Measurements from ENCODE around the gene CD14.
"Not testable (repeated sequence)": the region's sequence is repeated elsewhere in the genome, so short reads cannot be mapped to it uniquely, and the experiment has no call there.

The CD14 gene

DNA sequence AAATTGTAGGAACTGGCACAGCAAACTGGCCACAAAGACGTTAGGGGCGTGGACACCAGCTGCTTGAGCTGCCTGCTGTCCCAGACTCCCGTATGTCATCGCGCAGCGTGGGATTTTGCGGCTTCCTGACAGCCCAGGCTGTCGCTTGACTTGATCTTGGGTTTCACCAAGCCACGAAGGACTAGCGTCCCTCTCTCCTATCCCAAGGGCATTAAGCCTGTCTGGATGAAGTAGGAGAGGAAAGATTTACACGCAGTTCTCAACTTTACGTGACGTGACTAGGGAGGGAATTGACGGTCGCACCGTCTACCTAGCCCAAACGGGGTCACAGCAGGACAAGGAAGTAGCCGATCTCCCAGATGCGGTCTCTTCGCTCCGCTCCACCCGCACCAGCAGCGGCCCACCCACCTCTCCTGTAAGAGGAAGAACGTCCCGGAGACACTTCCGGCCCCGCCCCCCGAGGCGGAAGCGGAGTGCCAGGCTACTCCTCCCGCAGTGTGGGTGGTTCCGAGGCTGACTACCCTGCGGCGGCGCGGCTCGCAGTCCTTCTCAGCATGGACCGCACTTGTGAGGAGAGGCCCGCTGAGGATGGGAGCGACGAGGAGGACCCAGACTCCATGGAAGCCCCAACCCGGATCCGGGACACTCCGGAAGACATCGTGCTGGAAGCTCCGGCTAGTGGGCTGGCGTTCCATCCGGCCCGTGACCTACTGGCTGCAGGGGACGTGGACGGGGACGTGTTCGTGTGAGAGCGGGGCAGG, 31.6 kb upstream of the CD14 start, which contains the start of gene WDR55:
TSS of gene WDR55 (plus strand) at position 546 of the 761 bp plus-strand sequence. CDS start at position 555, 9 bp downstream.
- H3K9me3 ChIP-seq (ENCODE audit: control insufficient read depth, low read length), result no peaks in the 10 kb centered on the region
- peaks cover 52% of the 10 kb centered on the region for H3K36me3 ChIP-seq (ENCODE audit: control insufficient read depth, insufficient read depth, low read length)
- peak within 1 kb of the TSS; percentile 73 for H3K4me3 ChIP-seq (ENCODE audit: insufficient read depth, low read depth, low read length, poor library complexity, severe bottlenecking)
- H3K27ac ChIP-seq (ENCODE audit: insufficient read depth, low read length, poor library complexity, severe bottlenecking), result peak within 1 kb of the TSS; percentile 86
- peaks cover 8% of the 10 kb centered on the region for H3K4me1 ChIP-seq (ENCODE audit: control insufficient read depth, insufficient read depth, low read length, poor library complexity, severe bottlenecking)
- DNase-seq, result peak; percentile 95
- H3K27me3 ChIP-seq (replicated peaks; ENCODE audit: control insufficient read depth, insufficient read depth, low read length, poor library complexity, severe bottlenecking), result no peaks in the 10 kb centered on the region

DNA sequence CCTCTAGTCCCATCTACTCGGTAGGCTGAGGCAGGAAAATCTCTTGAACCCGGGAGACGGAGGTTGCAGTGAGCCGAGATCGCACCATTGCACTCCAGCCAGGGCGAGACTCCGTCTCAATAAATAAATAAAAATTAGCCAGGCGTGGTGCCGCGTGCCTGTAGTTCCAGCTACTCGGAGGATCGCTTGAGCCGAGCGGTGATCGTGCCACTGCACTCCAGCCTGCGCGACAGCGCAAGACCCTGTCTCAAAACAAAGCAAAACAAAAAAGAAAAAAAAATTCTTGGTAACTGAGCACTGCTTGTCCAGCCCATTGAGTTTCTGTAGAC, 31.0 kb upstream of the CD14 start:
- H3K4me3 ChIP-seq (ENCODE audit: insufficient read depth, low read depth, low read length, poor library complexity, severe bottlenecking), result peak overlapping the region; percentile 73
- no peaks in the 10 kb centered on the region for H3K9me3 ChIP-seq (ENCODE audit: control insufficient read depth, low read length)
- peaks cover 52% of the 10 kb centered on the region for H3K36me3 ChIP-seq (ENCODE audit: control insufficient read depth, insufficient read depth, low read length)
- H3K4me1 ChIP-seq (ENCODE audit: control insufficient read depth, insufficient read depth, low read length, poor library complexity, severe bottlenecking), result peaks cover 8% of the 10 kb centered on the region
- peak overlapping the region; percentile 86 for H3K27ac ChIP-seq (ENCODE audit: insufficient read depth, low read length, poor library complexity, severe bottlenecking)
- DNase-seq, result no peak
- no peaks in the 10 kb centered on the region for H3K27me3 ChIP-seq (replicated peaks; ENCODE audit: control insufficient read depth, insufficient read depth, low read length, poor library complexity, severe bottlenecking)

DNA sequence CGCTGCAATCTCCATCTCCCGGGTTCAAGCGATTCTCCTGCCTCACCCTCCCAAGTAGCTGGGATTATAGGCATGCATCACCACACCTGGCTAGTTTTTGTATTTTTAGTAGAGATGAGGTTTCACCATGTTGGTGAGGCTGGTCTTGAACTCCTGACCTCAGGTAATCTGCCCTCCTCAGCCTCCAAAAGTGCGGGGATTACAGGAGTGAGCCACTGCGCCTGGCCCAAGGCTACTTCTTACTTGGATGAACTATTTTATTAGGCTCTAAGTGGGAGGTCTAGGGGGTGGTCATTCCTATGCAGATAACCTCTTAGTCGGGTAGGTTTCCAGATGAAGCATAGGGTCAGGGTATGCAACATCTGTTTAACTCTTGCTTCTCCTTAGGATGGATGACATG, 27.4 kb upstream of the CD14 start:
- DNase-seq, result not testable (repeated sequence)
- peaks cover 74% of the 10 kb centered on the region for H3K36me3 ChIP-seq (ENCODE audit: control insufficient read depth, insufficient read depth, low read length)

DNA sequence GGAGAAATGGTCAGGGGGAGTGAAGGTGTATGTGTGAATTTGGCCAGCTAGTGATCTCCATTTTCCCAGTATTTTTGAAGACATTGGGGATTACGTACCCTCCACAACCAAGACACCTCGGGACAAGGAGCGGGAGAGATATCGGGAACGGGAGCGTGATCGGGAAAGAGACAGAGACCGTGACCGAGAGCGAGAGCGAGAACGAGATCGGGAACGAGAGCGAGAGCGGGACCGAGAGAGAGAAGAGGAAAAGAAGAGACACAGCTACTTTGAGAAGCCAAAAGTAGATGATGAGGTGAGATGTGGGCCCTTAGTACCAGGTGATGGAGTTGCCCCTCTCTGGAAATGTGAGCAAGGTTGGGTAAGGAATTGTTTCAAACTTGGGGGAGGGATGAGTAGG, 25.9 kb upstream of the CD14 start:
- H3K4me1 ChIP-seq (ENCODE audit: control insufficient read depth, insufficient read depth, low read length, poor library complexity, severe bottlenecking), result no peaks in the 10 kb centered on the region
- no peak overlapping the region for H3K4me3 ChIP-seq (ENCODE audit: insufficient read depth, low read depth, low read length, poor library complexity, severe bottlenecking)
- no peak overlapping the region for H3K27ac ChIP-seq (ENCODE audit: insufficient read depth, low read length, poor library complexity, severe bottlenecking)
- peaks cover 89% of the 10 kb centered on the region for H3K36me3 ChIP-seq (ENCODE audit: control insufficient read depth, insufficient read depth, low read length)
- no peaks in the 10 kb centered on the region for H3K9me3 ChIP-seq (ENCODE audit: control insufficient read depth, low read length)
- H3K27me3 ChIP-seq (replicated peaks; ENCODE audit: control insufficient read depth, insufficient read depth, low read length, poor library complexity, severe bottlenecking), result no peaks in the 10 kb centered on the region
- DNase-seq, result no peak

More for the DNA sequence above, 27.4 kb upstream of the CD14 start:
- H3K27me3 ChIP-seq (replicated peaks; ENCODE audit: control insufficient read depth, insufficient read depth, low read length, poor library complexity, severe bottlenecking); H3K27ac ChIP-seq (ENCODE audit: insufficient read depth, low read length, poor library complexity, severe bottlenecking); H3K9me3 ChIP-seq (ENCODE audit: control insufficient read depth, low read length); H3K4me1 ChIP-seq (ENCODE audit: control insufficient read depth, insufficient read depth, low read length, poor library complexity, severe bottlenecking); H3K4me3 ChIP-seq (ENCODE audit: insufficient read depth, low read depth, low read length, poor library complexity, severe bottlenecking): not testable (repeated sequence)

- peak overlapping the region; percentile 86 for H3K4me3 ChIP-seq (ENCODE audit: insufficient read depth, low read depth, low read length, poor library complexity, severe bottlenecking)
Observed at GRCh38 chr5:140647042-140647419, 14.1 kb upstream of the CD14 start.

GRCh38 chr5:140642718-140643117, 9.7 kb upstream of the CD14 start:
- no peak overlapping the region for H3K4me3 ChIP-seq (ENCODE audit: insufficient read depth, low read depth, low read length, poor library complexity, severe bottlenecking)
- no peaks in the 10 kb centered on the region for H3K27me3 ChIP-seq (replicated peaks; ENCODE audit: control insufficient read depth, insufficient read depth, low read length, poor library complexity, severe bottlenecking)
- peaks cover 29% of the 10 kb centered on the region for H3K36me3 ChIP-seq (ENCODE audit: control insufficient read depth, insufficient read depth, low read length)
- no peak overlapping the region for H3K27ac ChIP-seq (ENCODE audit: insufficient read depth, low read length, poor library complexity, severe bottlenecking)
- H3K9me3 ChIP-seq (ENCODE audit: control insufficient read depth, low read length), result no peaks in the 10 kb centered on the region
- DNase-seq, result no peak
- H3K4me1 ChIP-seq (ENCODE audit: control insufficient read depth, insufficient read depth, low read length, poor library complexity, severe bottlenecking), result peaks cover 18% of the 10 kb centered on the region

More at GRCh38 chr5:140647042-140647419, 14.1 kb upstream of the CD14 start:
- H3K27ac ChIP-seq (ENCODE audit: insufficient read depth, low read length, poor library complexity, severe bottlenecking), result peak overlapping the region; percentile 96
- peaks cover 13% of the 10 kb centered on the region for H3K4me1 ChIP-seq (ENCODE audit: control insufficient read depth, insufficient read depth, low read length, poor library complexity, severe bottlenecking)
- H3K36me3 ChIP-seq (ENCODE audit: control insufficient read depth, insufficient read depth, low read length), result peaks cover 51% of the 10 kb centered on the region
- no peaks in the 10 kb centered on the region for H3K27me3 ChIP-seq (replicated peaks; ENCODE audit: control insufficient read depth, insufficient read depth, low read length, poor library complexity, severe bottlenecking)
- no peaks in the 10 kb centered on the region for H3K9me3 ChIP-seq (ENCODE audit: control insufficient read depth, low read length)
- no peak for DNase-seq

DNA sequence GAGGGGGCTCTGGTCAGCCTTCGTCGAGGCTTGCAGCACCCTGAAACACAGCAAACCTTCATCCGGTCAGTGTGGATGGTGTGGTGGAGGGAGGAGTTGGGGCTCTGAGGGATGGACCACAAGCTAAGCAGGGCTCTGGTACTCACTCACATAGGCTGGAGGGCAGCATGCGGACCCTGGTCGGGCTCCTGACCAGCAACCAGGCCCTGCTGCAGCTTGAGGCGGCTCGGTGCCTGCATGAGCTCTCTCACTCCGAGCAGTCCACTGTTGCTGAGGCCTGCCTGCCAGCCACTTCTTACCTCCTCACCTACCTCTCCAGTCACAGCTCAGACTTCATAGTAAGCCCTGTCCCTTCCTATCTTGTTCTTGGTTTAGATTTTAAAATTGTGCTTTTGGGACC, 8.7 kb upstream of the CD14 start:
- H3K9me3 ChIP-seq (ENCODE audit: control insufficient read depth, low read length), result no peaks in the 10 kb centered on the region
- no peak overlapping the region for H3K4me3 ChIP-seq (ENCODE audit: insufficient read depth, low read depth, low read length, poor library complexity, severe bottlenecking)
- peaks cover 13% of the 10 kb centered on the region for H3K4me1 ChIP-seq (ENCODE audit: control insufficient read depth, insufficient read depth, low read length, poor library complexity, severe bottlenecking)
- no peak for DNase-seq
- no peaks in the 10 kb centered on the region for H3K27me3 ChIP-seq (replicated peaks; ENCODE audit: control insufficient read depth, insufficient read depth, low read length, poor library complexity, severe bottlenecking)
- H3K27ac ChIP-seq (ENCODE audit: insufficient read depth, low read length, poor library complexity, severe bottlenecking), result no peak overlapping the region
- H3K36me3 ChIP-seq (ENCODE audit: control insufficient read depth, insufficient read depth, low read length), result peaks cover 29% of the 10 kb centered on the region

DNA sequence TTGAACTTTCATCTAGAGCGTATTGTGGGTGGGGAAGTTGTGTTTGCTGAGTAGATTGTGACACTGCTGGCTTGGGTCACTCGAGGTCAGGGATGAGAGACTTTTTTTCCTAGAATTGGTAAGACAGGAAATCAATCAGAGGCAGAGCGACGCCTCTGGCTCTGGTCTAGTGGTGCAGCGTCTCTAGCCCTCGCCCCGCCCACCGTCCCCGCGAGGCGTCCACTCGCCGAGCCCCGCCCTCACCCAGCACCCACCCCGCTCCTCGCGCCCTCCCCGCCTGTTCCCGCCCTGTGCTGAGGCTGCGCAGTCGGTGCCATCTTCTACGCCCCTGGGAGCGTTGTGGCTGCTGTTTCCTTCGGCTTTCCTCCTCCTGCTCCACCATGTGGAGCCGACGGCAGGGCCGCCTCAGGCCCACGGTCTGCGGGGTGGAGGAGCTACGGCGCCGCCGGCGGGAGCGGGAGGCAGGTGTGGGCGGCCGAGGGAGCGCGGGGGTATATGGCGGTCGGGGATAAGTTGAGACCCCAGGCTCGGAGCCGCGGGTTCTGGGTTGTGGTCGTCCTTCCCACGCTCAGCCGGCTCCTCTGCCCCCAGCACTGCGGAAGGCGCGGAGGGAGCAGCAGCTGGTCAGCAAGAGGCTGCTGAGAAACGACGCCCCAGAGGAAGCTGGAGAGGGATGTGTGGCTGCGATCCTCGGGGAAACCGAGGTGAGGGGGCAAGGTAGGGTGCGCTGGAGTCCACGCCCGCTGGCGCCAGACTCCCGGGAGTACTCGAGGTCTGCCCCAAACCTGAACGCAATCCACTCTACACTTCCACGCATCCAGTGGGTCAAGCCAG, 6.4 kb upstream of the CD14 start, which contains the start of gene TMCO6:
TSS of gene TMCO6 (plus strand) at position 304 of the 834 bp plus-strand sequence. CDS start at position 381, 77 bp downstream.
- H3K9me3 ChIP-seq (ENCODE audit: control insufficient read depth, low read length), result no peaks in the 10 kb centered on the region
- peak; percentile 93 to 96 (median 95) for DNase-seq
- peak within 1 kb of the TSS; percentile 79 for H3K27ac ChIP-seq (ENCODE audit: insufficient read depth, low read length, poor library complexity, severe bottlenecking)
- H3K27me3 ChIP-seq (replicated peaks; ENCODE audit: control insufficient read depth, insufficient read depth, low read length, poor library complexity, severe bottlenecking), result no peaks in the 10 kb centered on the region
- peaks cover 17% of the 10 kb centered on the region for H3K36me3 ChIP-seq (ENCODE audit: control insufficient read depth, insufficient read depth, low read length)
- peaks cover 7% of the 10 kb centered on the region for H3K4me1 ChIP-seq (ENCODE audit: control insufficient read depth, insufficient read depth, low read length, poor library complexity, severe bottlenecking)
- H3K4me3 ChIP-seq (ENCODE audit: insufficient read depth, low read depth, low read length, poor library complexity, severe bottlenecking), result peak within 1 kb of the TSS; percentile 82

GRCh38 chr5:140638898-140639147, 5.8 kb upstream of the CD14 start:
- H3K27me3 ChIP-seq (replicated peaks; ENCODE audit: control insufficient read depth, insufficient read depth, low read length, poor library complexity, severe bottlenecking); H3K4me1 ChIP-seq (ENCODE audit: control insufficient read depth, insufficient read depth, low read length, poor library complexity, severe bottlenecking); DNase-seq; H3K9me3 ChIP-seq (ENCODE audit: control insufficient read depth, low read length): not testable (repeated sequence)
- Histone ChIP-seq H3K27ac (ENCODE audit: insufficient read depth, low read length, poor library complexity, severe bottlenecking) (peak overlapping the region; percentile 79), H3K4me3 (ENCODE audit: insufficient read depth, low read depth, low read length, poor library complexity, severe bottlenecking) (peak overlapping the region; percentile 82), H3K36me3 (ENCODE audit: control insufficient read depth, insufficient read depth, low read length) (peaks cover 12% of the 10 kb centered on the region)
